Testis (tissue), 2 donors: ENCODE data around the gene PLCD1.

Experiments used
- POLR2A ChIP-seq: fragments of 450-650 bp; IDR thresholded peaks from one replicate; pipeline ENCODE4 v1.6.1; 2017; ENCODE audit warnings: antibody characterized with exemption, mild to moderate bottlenecking, moderate library complexity
- TF ChIP-seq, protein P1 (sequence below), 3 experiments: fragments of 450-650 bp in 2 of 3; fragments of 200-600 bp in 1 of 3; sonication (generic) in 1 of 3; IDR thresholded peaks; one replicate each; pipeline ENCODE4 v1.5.1; 2016 to 2019; ENCODE audit warnings: antibody characterized with exemption in 3 of 3, mild to moderate bottlenecking in 2 of 3, moderate library complexity in 1 of 3

GRCh38 chr3:38030126-38031021 lies 932 bp upstream of the PLCD1 start:
- TF ChIP-seq, protein P1, sequence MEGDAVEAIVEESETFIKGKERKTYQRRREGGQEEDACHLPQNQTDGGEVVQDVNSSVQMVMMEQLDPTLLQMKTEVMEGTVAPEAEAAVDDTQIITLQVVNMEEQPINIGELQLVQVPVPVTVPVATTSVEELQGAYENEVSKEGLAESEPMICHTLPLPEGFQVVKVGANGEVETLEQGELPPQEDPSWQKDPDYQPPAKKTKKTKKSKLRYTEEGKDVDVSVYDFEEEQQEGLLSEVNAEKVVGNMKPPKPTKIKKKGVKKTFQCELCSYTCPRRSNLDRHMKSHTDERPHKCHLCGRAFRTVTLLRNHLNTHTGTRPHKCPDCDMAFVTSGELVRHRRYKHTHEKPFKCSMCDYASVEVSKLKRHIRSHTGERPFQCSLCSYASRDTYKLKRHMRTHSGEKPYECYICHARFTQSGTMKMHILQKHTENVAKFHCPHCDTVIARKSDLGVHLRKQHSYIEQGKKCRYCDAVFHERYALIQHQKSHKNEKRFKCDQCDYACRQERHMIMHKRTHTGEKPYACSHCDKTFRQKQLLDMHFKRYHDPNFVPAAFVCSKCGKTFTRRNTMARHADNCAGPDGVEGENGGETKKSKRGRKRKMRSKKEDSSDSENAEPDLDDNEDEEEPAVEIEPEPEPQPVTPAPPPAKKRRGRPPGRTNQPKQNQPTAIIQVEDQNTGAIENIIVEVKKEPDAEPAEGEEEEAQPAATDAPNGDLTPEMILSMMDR (IDR thresholded peaks at IDR 0.05), result no peak
- TF ChIP-seq POLR2A, result no peak
